Neuronal stem cell (in vitro differentiated cells): Measurements from ENCODE around the gene SLC22A3.

Experiments
- DNase-seq: peaks from one replicate; pipeline ENCODE4 v3.0.0-alpha.2; 2013; ENCODE audit warnings: low spot score
- H2AFZ ChIP-seq: one replicate; pipeline ENCODE4 v1.6.1; 2013; ENCODE audit warnings: mild to moderate bottlenecking, low read length, inconsistent platforms
- H2AK5ac ChIP-seq: 2 replicates; pipeline ENCODE4 v1.6.1; 2013; ENCODE audit warnings: low read depth, mild to moderate bottlenecking, inconsistent platforms, low read length, moderate library complexity, mixed read lengths
- H2BK120ac ChIP-seq: 2 replicates; pipeline ENCODE4 v1.6.1; 2013; ENCODE audit warnings: low read depth, mild to moderate bottlenecking, inconsistent platforms, low read length, moderate library complexity, mixed read lengths
- H2BK12ac ChIP-seq: one replicate; pipeline ENCODE4 v1.6.1; 2013; ENCODE audit warnings: low read length, inconsistent platforms
- H2BK15ac ChIP-seq: 2 replicates; pipeline ENCODE4 v1.6.1; 2013; ENCODE audit warnings: mild to moderate bottlenecking, low read length, inconsistent platforms, mixed read lengths
- H2BK5ac ChIP-seq: one replicate; pipeline ENCODE4 v1.6.1; 2013; ENCODE audit warnings: inconsistent platforms, mild to moderate bottlenecking, low read length, moderate library complexity
- H3K14ac ChIP-seq: one replicate; pipeline ENCODE4 v1.6.1; 2013; ENCODE audit warnings: low read length, inconsistent platforms
- H3K18ac ChIP-seq: 2 replicates; pipeline ENCODE4 v1.6.1; 2013; ENCODE audit warnings: low read length, inconsistent platforms
- H3K23ac ChIP-seq: 2 replicates; pipeline ENCODE4 v1.6.1; 2013; ENCODE audit warnings: low read depth, mild to moderate bottlenecking, mixed read lengths, low read length, inconsistent platforms; ENCODE audit not compliant: poor library complexity
- H3K27ac ChIP-seq: replicated peaks from 3 replicates; pipeline ENCODE4 v1.5.1; 2013; ENCODE audit warnings: low read length, inconsistent platforms
- H3K27me3 ChIP-seq, 3 experiments: 2 replicates each; pipeline ENCODE4 v1.6.1; 2013; ENCODE audit warnings: low read length in 3 of 3, mild to moderate bottlenecking in 2 of 3, inconsistent platforms in 1 of 3, low read depth in 1 of 3, mixed read lengths in 1 of 3, moderate library complexity in 1 of 3; ENCODE audit not compliant: control insufficient read depth in 3 of 3, insufficient read depth in 3 of 3
- H3K36me3 ChIP-seq, 2 donors: replicated peaks in 1 of 2; 2 replicates each; pipeline ENCODE4 v1.6.1; 2013; ENCODE audit warnings: low read length in 2 of 2; ENCODE audit not compliant: control insufficient read depth in 2 of 2, insufficient read depth in 2 of 2
- H3K4ac ChIP-seq: 2 replicates; pipeline ENCODE4 v1.6.1; 2013; ENCODE audit warnings: inconsistent platforms, mild to moderate bottlenecking, low read length, moderate library complexity
- H3K4me1 ChIP-seq, 2 donors: 1 replicate in 1 of 2; 2 replicates in 1 of 2; pipeline ENCODE4 v1.6.1; 2013; ENCODE audit warnings: low read length in 2 of 2, low read depth in 1 of 2; ENCODE audit not compliant: control insufficient read depth in 2 of 2, insufficient read depth in 1 of 2
- H3K4me2 ChIP-seq: one replicate; pipeline ENCODE4 v1.6.1; 2013; ENCODE audit warnings: mild to moderate bottlenecking, low read length, inconsistent platforms; ENCODE audit not compliant: insufficient read depth, poor library complexity, severe bottlenecking
- H3K4me3 ChIP-seq, 2 donors: 2 replicates each; pipeline ENCODE4 v1.5.1; 2013; ENCODE audit warnings: low read length in 2 of 2, mild to moderate bottlenecking in 2 of 2, inconsistent platforms in 1 of 2, moderate library complexity in 1 of 2
- H3K79me1 ChIP-seq: one replicate; pipeline ENCODE4 v1.6.1; 2013; ENCODE audit warnings: low read depth, mild to moderate bottlenecking, inconsistent platforms, low read length, moderate library complexity
- H3K9ac ChIP-seq: one replicate; pipeline ENCODE4 v1.6.1; 2013; ENCODE audit warnings: mild to moderate bottlenecking, low read depth, low read length, inconsistent platforms; ENCODE audit not compliant: poor library complexity
- H3K9me3 ChIP-seq, 2 donors: replicated peaks in 1 of 2; 2 replicates each; pipeline versions ENCODE3 to v1.6.1; 2013; ENCODE audit warnings: low read length in 2 of 2, mild to moderate bottlenecking in 2 of 2, inconsistent platforms in 1 of 2, low read depth in 1 of 2, mixed read lengths in 1 of 2, moderate library complexity in 1 of 2; ENCODE audit not compliant: control insufficient read depth in 2 of 2, insufficient read depth in 1 of 2
- H4K8ac ChIP-seq: one replicate; pipeline ENCODE4 v1.6.1; 2013; ENCODE audit warnings: low read depth, mild to moderate bottlenecking, inconsistent platforms, low read length, moderate library complexity
- H4K91ac ChIP-seq: one replicate; pipeline ENCODE4 v1.6.1; 2013; ENCODE audit warnings: low read length, low read depth, mild to moderate bottlenecking, inconsistent platforms; ENCODE audit not compliant: poor library complexity
- WGBS, 2 donors: extraction: QIAGEN DNeasy Blood & Tissue Kit; methylation state at CpG; one replicate each; pipeline ENCODE4 v1.1.7; 2013; ENCODE audit warnings: missing lambda C conversion rate in 2 of 2, mixed read lengths in 1 of 2; ENCODE audit not compliant: insufficient read length in 2 of 2, insufficient replicate concordance in 1 of 2; ENCODE audit errors: extremely low coverage in 2 of 2; 5-methylcytosine and 5-hydroxymethylcytosine counted together

The SLC22A3 gene

GRCh38 chr6:160489091-160489490 is 140.9 kb downstream of the SLC22A3 start:
- H2AK5ac ChIP-seq = no peak overlapping the region
- H2AFZ ChIP-seq = no peak overlapping the region
- no peaks in the 10 kb centered on the region for H3K79me1 ChIP-seq
- no peak overlapping the region for H3K4me3 ChIP-seq
- no peak overlapping the region for H2BK12ac ChIP-seq
- H2BK120ac ChIP-seq = no peak overlapping the region
- no peak overlapping the region for H2BK15ac ChIP-seq
- H3K9me3 ChIP-seq = no peaks in the 10 kb centered on the region
- H3K27me3 ChIP-seq = no peaks in the 10 kb centered on the region
- H3K14ac ChIP-seq = no peak overlapping the region
- H2BK5ac ChIP-seq = no peak overlapping the region
- no peak overlapping the region for H3K4ac ChIP-seq
- no peak overlapping the region for H3K23ac ChIP-seq
- no CpG with 5 or more reads among the region's 1 CpG for WGBS, 2 donors
- no peaks in the 10 kb centered on the region for H3K4me1 ChIP-seq
- no peak overlapping the region for H3K9ac ChIP-seq
- DNase-seq = no peak
- H3K4me2 ChIP-seq = no peak overlapping the region
- no peak overlapping the region for H4K91ac ChIP-seq
- H3K27ac ChIP-seq = no peak overlapping the region
- no peaks in the 10 kb centered on the region for H3K36me3 ChIP-seq
- H4K8ac ChIP-seq = no peak overlapping the region
- no peak overlapping the region for H3K18ac ChIP-seq

DNA sequence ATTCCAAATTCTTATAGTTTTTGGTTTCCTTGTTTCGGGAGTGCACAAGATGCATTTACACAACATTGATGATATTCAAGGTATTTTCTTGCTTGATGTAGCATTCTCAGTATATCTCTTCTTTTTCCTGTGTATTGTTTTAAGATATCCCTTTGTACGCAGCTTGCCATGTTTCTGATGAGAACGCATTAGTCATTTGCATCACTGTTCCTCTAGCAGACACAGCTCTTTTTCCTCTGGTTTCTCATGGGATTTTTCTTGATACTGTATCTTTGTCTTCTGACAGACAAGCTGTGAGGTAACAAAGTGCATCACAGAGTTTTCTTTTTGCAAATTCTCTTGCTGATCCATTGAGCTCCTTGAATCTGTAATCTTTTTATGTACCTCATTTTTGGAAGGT is 146.4 kb downstream of the SLC22A3 start:
- no peak for DNase-seq
- Histone ChIP-seq H3K4me1 (no peaks in the 10 kb centered on the region), H3K18ac (no peak overlapping the region), H2BK5ac (no peak overlapping the region), H3K4ac (no peak overlapping the region), H2BK15ac (no peak overlapping the region), H4K91ac (no peak overlapping the region), H3K14ac (no peak overlapping the region), H4K8ac (no peak overlapping the region), H2AK5ac (no peak overlapping the region), H3K27ac (no peak overlapping the region), H3K23ac (no peak overlapping the region), H2BK12ac (no peak overlapping the region), H3K4me3 (no peak overlapping the region), H3K27me3 (no peaks in the 10 kb centered on the region), H3K79me1 (no peaks in the 10 kb centered on the region), H3K9me3 (no peaks in the 10 kb centered on the region), H2AFZ (no peak overlapping the region), H3K9ac (no peak overlapping the region), H2BK120ac (no peak overlapping the region), H3K36me3 (no peaks in the 10 kb centered on the region), H3K4me2 (no peak overlapping the region)
- no CpG with 5 or more reads among the region's 3 CpGs for WGBS, 2 donors

DNA sequence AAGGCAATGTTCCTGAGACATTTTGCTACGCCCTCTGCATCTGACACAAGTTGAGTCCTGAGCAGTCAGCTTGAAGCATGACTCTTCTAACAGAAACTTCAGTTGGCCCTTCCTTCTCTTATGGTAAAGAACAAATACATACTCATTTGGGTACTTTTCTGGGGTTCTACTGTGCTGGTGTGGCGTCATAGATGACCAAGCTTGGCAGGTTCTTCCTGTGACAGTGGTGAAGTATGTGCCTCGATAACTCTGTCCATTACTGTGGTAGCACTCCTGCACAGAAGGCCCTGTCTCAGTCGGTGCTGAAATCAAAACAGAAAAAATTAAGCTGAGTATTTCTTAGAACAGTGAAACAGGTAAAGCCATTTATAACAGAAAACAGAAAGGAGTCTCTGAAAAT is 152.5 kb downstream of the SLC22A3 start:
- no peak for DNase-seq
- Histone ChIP-seq H3K4me3 (no peak overlapping the region), H2BK120ac (no peak overlapping the region), H4K8ac (no peak overlapping the region), H2BK12ac (no peak overlapping the region), H2AK5ac (no peak overlapping the region), H4K91ac (no peak overlapping the region), H3K23ac (no peak overlapping the region), H2BK15ac (no peak overlapping the region), H3K14ac (no peak overlapping the region), H3K4ac (no peak overlapping the region), H3K36me3 (no peaks in the 10 kb centered on the region), H3K79me1 (no peaks in the 10 kb centered on the region), H3K18ac (no peak overlapping the region), H3K9ac (no peak overlapping the region), H3K27me3 (no peaks in the 10 kb centered on the region), H3K4me2 (no peak overlapping the region), H2BK5ac (no peak overlapping the region), H2AFZ (no peak overlapping the region), H3K9me3 (no peaks in the 10 kb centered on the region), H3K4me1 (no peaks in the 10 kb centered on the region), H3K27ac (no peak overlapping the region)
- WGBS, 2 donors = no CpG with 5 or more reads among the region's 4 CpGs
